ENCODE data around the gene KCNQ5.

KCNQ5 gene

DNA sequence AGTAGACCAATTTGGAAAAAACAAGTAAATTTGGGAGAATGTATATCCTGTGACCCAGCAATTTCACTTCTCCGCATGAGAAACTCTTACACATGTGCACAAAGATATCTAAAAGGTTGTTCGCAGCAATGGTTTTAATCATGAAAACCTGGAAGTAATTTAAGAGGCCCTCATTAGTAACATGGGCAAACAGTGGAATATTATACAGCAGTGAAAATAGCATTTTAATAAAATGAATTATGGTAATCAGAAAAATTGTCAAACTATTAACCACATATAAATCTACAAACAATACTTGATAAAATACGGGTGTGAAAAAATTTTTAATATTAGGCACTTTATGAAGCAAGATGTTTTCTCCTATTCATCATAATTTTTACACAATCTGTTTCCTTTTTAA lies 74.2 kb downstream of the KCNQ5 start:
- CTCF ChIA-PET: interaction anchor here (0.7 to 1.1 kb wide), 2 partner anchors 10 to 277 kb away, joined by 3 read pairs; no protein-coding TSS in a partner anchor
- TF ChIP-seq ZNF248 (tag by site-specific recombination; IDR thresholded peaks at IDR 0.05) (no peak), ZNF133 (tag by site-specific recombination; IDR thresholded peaks at IDR 0.05) (no peak), ZNF146 (tag by site-specific recombination; IDR thresholded peaks at IDR 0.05) (peak; percentile 66)

DNA sequence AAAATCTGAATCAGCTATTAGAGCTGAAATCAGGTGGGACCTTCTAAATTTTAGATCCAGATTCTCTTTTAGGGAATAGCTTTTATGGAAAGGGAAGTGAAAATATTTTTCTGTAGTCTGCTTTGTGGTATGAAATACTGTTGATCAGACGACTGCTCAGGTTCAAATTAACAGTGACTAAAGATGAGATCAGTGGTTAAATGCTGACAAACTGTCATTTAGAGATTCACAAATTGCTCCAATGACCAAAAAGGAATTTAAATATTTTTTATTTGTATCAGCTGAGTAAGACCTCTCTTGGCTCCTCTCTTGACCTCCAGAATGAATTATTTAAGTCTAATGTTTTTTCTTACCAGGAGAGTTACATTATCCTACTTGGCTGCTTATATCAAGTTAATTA lies 77.3 kb downstream of the KCNQ5 start:
- Histone ChIP-seq H3K36me3 (ENCODE audit: control insufficient read depth in 2 of 2, insufficient read depth in 1 of 2, low read length in 2 of 2) (no peaks in the 10 kb centered on the region), H3K4me1 (ENCODE audit: control insufficient read depth, insufficient read depth, low read length) (no peaks in the 10 kb centered on the region), H3K4me3 (ENCODE audit: low read depth, low read length) (no peak overlapping the region), H3K27ac (ENCODE audit: extremely low read depth, low read depth, low read length) (no peak overlapping the region), H3K9me3 (ENCODE audit: control insufficient read depth, insufficient read depth, low read depth, low read length) (no peaks in the 10 kb centered on the region)
- TF ChIP-seq HOXA7 (CRISPR knock-in tag; IDR thresholded peaks at IDR 0.05; ENCODE audit: borderline replicate concordance) (no peak), ZBTB17 (tag by site-specific recombination; IDR thresholded peaks at IDR 0.05) (no peak)
- ChIA-PET CTCF (interaction anchor here (0.6 to 1.1 kb wide), 2 partner anchors 38 to 40 kb away, joined by 3 to 5 read pairs; no protein-coding TSS in a partner anchor), POLR2A (no interaction called here)

More for the DNA sequence above, 74.2 kb downstream of the KCNQ5 start:
- POLR2A ChIA-PET: no interaction called here
- Histone ChIP-seq H3K4me1 (ENCODE audit: control insufficient read depth, insufficient read depth, low read length) (no peaks in the 10 kb centered on the region), H3K9me3 (ENCODE audit: control insufficient read depth, insufficient read depth, low read depth, low read length) (no peaks in the 10 kb centered on the region), H3K4me3 (ENCODE audit: low read depth, low read length) (no peak overlapping the region), H3K27ac (ENCODE audit: extremely low read depth, low read depth, low read length) (no peak overlapping the region), H3K36me3 (ENCODE audit: control insufficient read depth in 2 of 2, insufficient read depth in 1 of 2, low read length in 2 of 2) (no peaks in the 10 kb centered on the region)

GRCh38 chr6:72702421-72702820 lies 80.6 kb downstream of the KCNQ5 start:
- Histone ChIP-seq H3K27ac (ENCODE audit: extremely low read depth, low read depth, low read length) (no peak overlapping the region), H3K36me3 (ENCODE audit: control insufficient read depth in 2 of 2, insufficient read depth in 1 of 2, low read length in 2 of 2) (no peaks in the 10 kb centered on the region), H3K9me3 (ENCODE audit: control insufficient read depth, insufficient read depth, low read depth, low read length) (no peaks in the 10 kb centered on the region), H3K4me1 (ENCODE audit: control insufficient read depth, insufficient read depth, low read length) (no peaks in the 10 kb centered on the region), H3K4me3 (ENCODE audit: low read depth, low read length) (no peak overlapping the region)
- POLR2A ChIA-PET: no interaction called here
- CTCF ChIA-PET: interaction anchor here (1.8 kb wide), 1 partner anchor 9 kb away, joined by 4 read pairs; no protein-coding TSS in a partner anchor
- no peak for TF ChIP-seq ZNF175 (tag by site-specific recombination; IDR thresholded peaks at IDR 0.05)
- no peak for TF ChIP-seq REST (tag by site-specific recombination; IDR thresholded peaks at IDR 0.05)
- TF ChIP-seq ZNF221 (tag by site-specific recombination; IDR thresholded peaks at IDR 0.05; ENCODE audit: borderline replicate concordance): no peak
- TF ChIP-seq SP7 (tag by site-specific recombination; IDR thresholded peaks at IDR 0.05): no peak
- TF ChIP-seq ZNF791 (tag by site-specific recombination; IDR thresholded peaks at IDR 0.05): no peak
- no peak for TF ChIP-seq ZNF518A (tag by site-specific recombination; conservative IDR thresholded peaks at IDR 0.05; ENCODE audit: low read depth)
- no peak for TF ChIP-seq EGR2 (tag by site-specific recombination; IDR thresholded peaks at IDR 0.05; ENCODE audit: low read depth)
- no peak for TF ChIP-seq BCL6B (tag by site-specific recombination; IDR thresholded peaks at IDR 0.05)
- TF ChIP-seq ZNF677 (tag by site-specific recombination; IDR thresholded peaks at IDR 0.05): no peak
- no peak for TF ChIP-seq ZNF391 (tag by site-specific recombination; IDR thresholded peaks at IDR 0.05; ENCODE audit: borderline replicate concordance, low read depth)
- TF ChIP-seq ZFP37 (tag by site-specific recombination; IDR thresholded peaks at IDR 0.05): no peak
- no peak for TF ChIP-seq PRDM1 (tag by site-specific recombination; IDR thresholded peaks at IDR 0.05)
- no peak for TF ChIP-seq PRDM4 (tag by site-specific recombination; IDR thresholded peaks at IDR 0.05)

All from HEK293 (cell line).